ENCODE measurements around the gene FOXD1. TPM values are rescaled to one million over a fixed set of nuclear protein-coding genes. Genes with fewer than 3 reads are reported as not detected.

The FOXD1 gene
- total and polyA plus RNA-seq, 8 donors = 0.06 to 0.14 (median 0.12) TPM; not detected in 5

- peaks cover 6 to 42% (median 20%) of the 10 kb centered on the region in 4 donors for H3K27me3 ChIP-seq
- H3K4me1 ChIP-seq = peaks cover 6 to 10% (median 8%) of the 10 kb centered on the region in 3 donors
- FAIRE-seq (no peak), ATAC-seq (no peak), DNase-seq (no peak)
- TF ChIP-seq CTCF (IDR thresholded peaks at IDR 0.05) = no peak
- H3K36me3 ChIP-seq = no peaks in the 10 kb centered on the region
- H3K9me3 ChIP-seq = no peaks in the 10 kb centered on the region
- no peak overlapping the region for H3K27ac ChIP-seq
- H3K4me3 ChIP-seq = no peak overlapping the region
- intact Hi-C loops (cut with DNase I) = no loop called here
- 67 to 71% methylated on average over 1 of the region's 1 CpG for WGBS, 2 donors
Observed at GRCh38 chr5:73434907-73435306, 13.7 kb downstream of the FOXD1 start.

GRCh38 chr5:73434461-73434860 lies 14.1 kb downstream of the FOXD1 start:
- intact Hi-C loops (cut with DNase I) = no loop called here
- ATAC-seq (no peak), FAIRE-seq (no peak), DNase-seq (no peak)
- H3K27ac ChIP-seq = no peak overlapping the region
- H3K4me3 ChIP-seq = no peak overlapping the region
- H3K27me3 ChIP-seq = peaks cover 3 to 39% (median 19%) of the 10 kb centered on the region in 4 donors
- no peak for TF ChIP-seq CTCF (IDR thresholded peaks at IDR 0.05)
- peaks cover 6 to 10% (median 8%) of the 10 kb centered on the region in 3 donors for H3K4me1 ChIP-seq
- no peaks in the 10 kb centered on the region for H3K36me3 ChIP-seq
- 33 to 40% methylated on average over 1 of the region's 1 CpG for WGBS, 2 donors
- no peaks in the 10 kb centered on the region for H3K9me3 ChIP-seq

GRCh38 chr5:73433982-73434342 lies 14.6 kb downstream of the FOXD1 start:
- ATAC-seq = no peak
- no peak for TF ChIP-seq CTCF (IDR thresholded peaks at IDR 0.05)
- no peak for FAIRE-seq
- intact Hi-C loops (cut with DNase I) = no loop called here
- no peak for DNase-seq
- Histone ChIP-seq H3K36me3 (no peaks in the 10 kb centered on the region), H3K27ac (no peak overlapping the region), H3K4me3 (no peak overlapping the region), H3K27me3 (peaks cover 0 to 34% (median 14%) of the 10 kb centered on the region in 4 donors), H3K9me3 (no peaks in the 10 kb centered on the region), H3K4me1 (peaks cover 6 to 10% (median 8%) of the 10 kb centered on the region in 3 donors)
- 48 to 63% methylated on average over 1 of the region's 1 CpG for WGBS, 2 donors

GRCh38 chr5:73433272-73433981 lies 15.2 kb downstream of the FOXD1 start:
- TF ChIP-seq CTCF (IDR thresholded peaks at IDR 0.05) = no peak
- no peak for ATAC-seq
- Histone ChIP-seq H3K9me3 (no peaks in the 10 kb centered on the region), H3K36me3 (no peaks in the 10 kb centered on the region), H3K27me3 (peaks cover 0 to 29% (median 10%) of the 10 kb centered on the region in 4 donors), H3K4me3 (no peak overlapping the region), H3K4me1 (peaks cover 6 to 10% (median 8%) of the 10 kb centered on the region in 3 donors), H3K27ac (no peak overlapping the region)
- FAIRE-seq = no peak
- DNase-seq = no peak
- 57 to 66% methylated on average over 4 of the region's 4 CpGs for WGBS, 2 donors
- intact Hi-C loops (cut with DNase I) = no loop called here

GRCh38 chr5:73431204-73431851 lies 17.2 kb downstream of the FOXD1 start:
- Histone ChIP-seq H3K4me3 (no peak overlapping the region), H3K27me3 (peaks cover 0 to 10% (median under 1%) of the 10 kb centered on the region in 4 donors), H3K27ac (no peak overlapping the region), H3K4me1 (no peaks in the 10 kb centered on the region), H3K36me3 (no peaks in the 10 kb centered on the region), H3K9me3 (no peaks in the 10 kb centered on the region)
- intact Hi-C loops (cut with DNase I) = no loop called here
- ATAC-seq (no peak), DNase-seq (no peak), FAIRE-seq (peak; percentile 13)
- no peak for TF ChIP-seq CTCF (IDR thresholded peaks at IDR 0.05)

Measured in pancreas (tissue), 10 donors.